HCEC 1CT (cell line): Measurements from ENCODE around the gene PPP1R11.

Source experiments
- DNase-seq: peaks from one replicate; pipeline ENCODE4 v3.0.0-alpha.2; 2017

The PPP1R11 gene

DNA sequence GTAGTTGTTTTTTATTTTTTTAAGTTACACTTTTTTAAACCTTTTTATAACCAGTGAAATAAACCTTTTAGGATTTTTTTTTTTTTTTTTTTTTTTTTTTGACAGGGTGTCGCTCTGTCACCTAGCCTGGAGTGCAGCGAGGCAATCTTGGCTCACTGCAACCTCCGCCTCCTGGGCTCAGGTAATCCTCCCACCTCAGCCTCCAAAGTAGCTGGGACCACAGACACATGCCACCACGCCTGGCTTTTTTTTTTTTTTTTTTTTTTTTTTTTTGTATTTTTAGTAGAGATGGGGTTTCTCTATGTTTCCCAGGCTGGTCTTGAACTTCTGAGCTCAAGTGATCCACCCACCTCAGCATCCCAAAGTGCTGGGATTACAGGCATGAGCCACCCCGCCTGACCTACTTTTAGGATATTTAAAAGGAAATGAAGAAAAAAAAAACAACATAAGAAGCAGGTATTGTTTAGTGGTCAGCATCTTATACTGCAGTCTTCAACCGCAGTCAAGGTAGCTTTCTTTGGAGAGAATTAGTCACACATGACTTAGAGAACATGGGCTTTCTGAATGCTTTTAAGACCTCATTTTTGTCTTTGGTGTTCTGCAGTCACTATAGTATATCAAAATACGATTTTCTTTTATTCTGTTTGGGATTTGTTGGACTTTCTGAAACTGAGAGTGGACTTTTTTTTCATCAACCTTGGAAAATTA is 4.4 kb upstream of the PPP1R11 start:
- no peak for DNase-seq

DNA sequence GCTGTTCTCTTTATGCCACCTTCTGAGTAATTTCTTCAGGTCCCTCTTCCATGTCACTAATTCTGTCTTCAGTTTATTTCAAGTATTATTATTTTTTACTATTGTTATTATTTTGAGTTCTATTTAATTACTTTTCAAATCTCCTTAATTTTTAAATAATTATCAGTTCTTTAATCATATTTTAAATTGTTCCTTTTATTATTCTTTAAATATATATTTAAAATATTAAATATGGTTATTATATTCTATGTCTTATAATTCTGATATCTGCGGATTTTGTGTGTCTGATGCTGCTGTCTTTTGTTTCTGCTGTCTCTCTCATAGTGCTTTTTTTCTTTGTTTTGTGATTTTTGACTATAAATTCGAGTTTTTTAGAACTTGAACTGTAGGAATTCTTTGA is 3.7 kb upstream of the PPP1R11 start:
- DNase-seq, result no peak

DNA sequence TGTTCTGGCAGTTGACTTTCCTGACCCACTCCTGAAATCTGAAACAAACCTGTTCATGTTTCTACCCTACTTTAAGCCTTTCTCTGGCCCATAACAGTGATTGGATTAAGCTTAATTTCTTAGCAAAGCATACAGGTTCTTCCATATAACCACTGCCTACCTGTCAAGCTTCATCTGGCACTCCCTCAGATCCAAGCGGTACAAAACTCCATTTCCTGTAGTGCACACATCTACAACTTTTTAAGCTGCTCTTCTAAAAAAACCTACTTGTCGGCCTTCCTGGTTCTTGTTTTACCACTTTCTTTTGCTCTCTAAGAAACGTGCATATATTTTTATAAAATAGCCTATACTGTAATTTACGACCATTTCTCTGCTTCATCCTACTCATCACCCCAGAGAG is 916 bp upstream of the PPP1R11 start:
- DNase-seq, result no peak

DNA sequence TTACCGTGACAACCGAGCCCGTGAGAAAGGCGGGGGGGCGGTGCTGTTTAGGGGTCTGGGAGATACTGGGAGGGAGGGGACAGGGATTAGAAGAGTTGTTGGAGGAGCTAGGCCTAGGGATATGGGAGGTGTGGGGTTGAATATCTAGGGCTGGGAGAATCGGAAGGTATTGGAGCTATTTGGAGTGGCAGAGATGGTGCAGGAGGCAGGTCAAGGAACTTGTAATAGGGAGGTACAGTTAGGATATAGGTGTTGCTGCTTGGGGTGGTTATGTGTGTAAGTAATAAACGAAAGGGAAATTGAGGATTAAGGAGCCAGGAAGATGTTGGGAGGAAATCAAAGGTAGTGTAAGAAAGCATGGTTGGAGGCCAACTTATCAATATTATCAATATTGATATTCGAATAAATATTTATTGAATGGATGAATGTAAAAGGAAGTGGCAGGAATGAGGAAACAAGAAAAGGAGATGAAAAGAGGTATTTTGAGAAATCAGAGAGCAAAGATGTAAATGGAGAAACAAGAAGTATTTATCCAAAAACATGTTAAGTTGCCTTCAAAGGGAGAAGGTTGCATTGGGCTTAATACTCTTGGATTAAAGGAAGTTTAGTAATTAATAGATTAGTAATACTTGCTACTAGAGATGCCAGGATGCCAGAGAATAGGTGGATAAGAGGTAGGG is 602 bp downstream of the PPP1R11 start:
- DNase-seq, result no peak

DNA sequence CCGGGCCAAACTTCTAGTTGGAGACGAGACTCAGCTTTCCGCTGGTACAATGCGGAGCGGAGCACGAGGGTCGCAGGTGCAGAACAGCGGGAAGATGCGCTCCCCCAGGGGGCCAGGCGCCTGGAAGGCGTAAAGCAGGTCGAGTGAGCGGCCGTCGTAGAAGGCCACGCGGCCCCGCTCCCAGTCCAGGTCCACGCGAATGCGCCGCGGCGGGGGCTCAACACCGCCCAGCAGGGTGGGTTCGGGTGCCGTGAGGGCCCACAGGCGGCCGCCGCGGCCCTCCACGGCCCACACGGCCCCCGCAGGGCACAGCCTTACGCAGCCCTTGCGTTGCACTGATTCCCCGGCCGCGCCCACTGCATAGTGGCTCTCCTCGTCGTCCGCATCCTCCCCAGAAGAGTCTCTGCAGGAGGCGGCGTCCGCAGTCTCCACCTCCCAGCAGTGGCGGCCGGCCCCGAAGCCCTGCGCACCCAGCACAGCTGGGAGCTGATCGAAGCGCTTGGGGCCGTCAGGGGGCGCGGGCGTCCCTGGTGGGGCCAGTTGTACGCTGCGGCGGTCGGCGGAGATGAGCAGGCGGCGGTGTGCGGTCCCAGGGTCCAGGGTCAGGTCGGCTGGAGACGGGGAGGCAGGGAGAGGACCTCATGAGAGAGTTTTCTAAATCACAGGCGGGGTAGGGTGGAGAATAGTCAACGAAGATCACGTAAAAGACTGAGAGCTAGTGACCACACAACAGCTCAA is 4.3 kb downstream of the PPP1R11 start:
- DNase-seq, result no peak

DNA sequence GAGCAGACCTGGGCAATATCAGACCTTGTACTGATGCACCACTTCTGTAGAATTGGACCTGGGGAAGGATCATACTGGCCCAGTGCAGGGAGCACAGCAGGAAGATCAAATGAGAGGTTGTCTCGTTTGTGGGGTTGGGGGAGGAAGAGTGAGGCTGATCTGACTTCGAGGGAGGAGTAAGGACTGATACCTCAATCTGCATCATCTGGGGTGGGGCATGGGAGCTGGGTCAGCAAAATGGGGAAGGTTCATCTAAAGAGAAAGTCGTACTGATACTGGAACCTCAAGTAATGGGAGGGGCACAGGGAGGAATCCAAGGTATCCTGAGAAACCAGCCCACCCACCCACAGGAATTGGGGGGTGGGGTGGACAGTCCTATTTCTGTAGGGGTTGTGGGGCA is 4.9 kb downstream of the PPP1R11 start:
- DNase-seq, result no peak

DNA sequence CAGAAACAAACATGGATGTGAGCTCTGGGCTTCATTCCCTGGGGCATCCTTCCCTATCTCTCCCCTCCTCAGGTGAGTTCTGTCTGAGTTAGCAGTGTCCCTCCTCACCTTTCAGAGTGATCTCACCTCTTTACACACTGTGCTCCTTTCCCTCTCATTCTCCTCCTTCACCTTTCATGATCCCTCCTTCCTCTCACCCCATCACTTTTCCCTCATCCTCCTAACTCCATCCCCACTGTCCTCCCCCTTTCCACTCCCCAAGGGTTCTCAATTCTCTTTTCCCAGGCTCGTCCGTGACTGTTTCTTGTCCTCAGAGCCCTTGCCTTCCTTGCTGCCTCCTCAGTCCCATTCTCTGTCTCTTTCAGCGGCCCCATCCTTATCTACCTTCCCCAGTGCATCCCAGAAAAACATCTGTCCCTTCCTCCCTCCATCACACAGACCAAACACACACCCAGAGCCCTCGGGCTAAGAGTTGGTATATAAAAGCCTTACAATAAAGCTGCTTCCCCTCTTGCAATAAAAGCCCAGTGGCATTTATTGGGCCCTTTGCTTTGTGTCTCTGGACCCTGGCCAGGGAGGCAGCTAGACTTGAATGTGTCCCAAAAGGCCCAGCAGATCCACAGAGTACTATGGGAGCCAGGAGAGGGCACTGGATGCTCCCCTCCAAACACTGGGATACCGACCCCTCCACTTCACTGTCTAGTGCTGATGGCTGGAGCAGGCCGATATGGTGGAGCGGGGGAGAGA is 6.7 kb downstream of the PPP1R11 start:
- no peak for DNase-seq

DNA sequence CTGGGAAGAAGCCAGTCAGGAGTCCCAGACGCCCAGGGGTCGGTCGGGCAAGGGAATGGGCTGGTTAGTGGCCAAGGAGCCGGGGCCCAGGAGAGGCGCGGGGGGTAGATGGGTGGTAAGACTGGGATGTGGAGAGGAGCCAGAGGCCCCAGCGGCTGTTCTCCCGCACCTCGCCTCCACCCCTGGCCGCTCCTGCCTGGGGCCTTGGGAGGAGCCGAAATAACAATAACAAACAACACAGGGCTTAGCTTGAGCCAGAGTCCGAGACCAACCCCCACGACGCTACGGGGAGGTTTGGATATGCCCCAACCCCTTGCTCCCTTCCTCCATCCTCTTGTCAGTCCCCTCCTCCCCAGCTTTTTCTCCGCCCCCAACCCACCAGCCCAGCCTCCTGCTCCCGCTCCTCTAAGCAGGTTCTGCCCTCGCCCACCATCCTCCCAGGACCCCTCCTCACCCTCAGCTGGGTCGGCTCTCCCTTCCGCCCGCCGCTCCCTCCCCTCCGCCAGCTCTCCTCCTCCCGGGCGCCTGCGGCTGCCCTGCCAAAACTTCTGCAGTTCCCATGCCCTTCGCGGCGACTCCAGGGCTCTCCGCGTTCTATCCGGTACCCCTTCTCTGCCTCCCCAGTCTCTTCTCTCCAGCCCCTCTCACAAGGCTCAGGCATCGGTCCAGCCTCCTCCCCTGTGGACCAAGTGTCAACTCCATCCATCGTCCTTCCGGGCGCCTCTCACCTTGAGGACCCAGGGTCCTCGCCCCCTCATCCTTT is 7.5 kb downstream of the PPP1R11 start:
- no peak for DNase-seq

DNA sequence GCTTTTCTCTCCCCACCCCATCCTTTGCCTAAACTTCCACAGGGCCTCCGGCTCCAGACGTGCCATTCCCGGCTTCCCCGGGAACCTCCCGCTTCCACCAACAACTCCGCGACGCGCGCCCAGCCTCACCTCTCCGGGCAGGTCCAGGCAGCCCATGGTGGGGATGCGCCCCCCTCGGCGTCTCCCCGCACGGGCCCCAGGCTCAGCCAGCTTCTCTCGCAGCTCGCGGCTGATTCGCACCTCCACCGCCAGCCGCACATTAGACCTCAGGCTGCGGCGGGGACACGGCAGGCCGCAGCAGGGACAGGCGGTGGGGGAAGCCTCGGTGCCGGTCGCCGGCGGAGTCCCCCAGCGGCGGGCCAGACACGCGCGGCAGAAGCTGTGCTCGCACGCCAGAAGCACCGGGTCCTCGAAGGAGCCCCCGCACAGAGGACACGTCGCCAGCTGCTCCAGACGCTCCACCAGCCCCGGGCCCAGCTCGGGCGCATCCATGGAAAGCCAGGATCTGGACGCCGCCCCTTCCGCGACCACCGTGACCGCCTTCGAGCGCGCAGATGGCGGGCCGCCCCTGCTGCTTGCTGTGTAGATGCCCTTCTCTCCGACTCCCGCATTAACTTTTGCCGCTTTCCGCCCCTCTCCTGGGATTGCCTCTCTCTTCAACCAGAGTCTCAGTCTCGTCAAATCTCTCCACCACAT is 8.2 kb downstream of the PPP1R11 start, which contains the start of gene RNF39:
Gene RNF39 (minus strand): TSS at position 676 of the 696 bp plus-strand sequence. CDS start 184 bp downstream, at position 492.
- no peak for DNase-seq

DNA sequence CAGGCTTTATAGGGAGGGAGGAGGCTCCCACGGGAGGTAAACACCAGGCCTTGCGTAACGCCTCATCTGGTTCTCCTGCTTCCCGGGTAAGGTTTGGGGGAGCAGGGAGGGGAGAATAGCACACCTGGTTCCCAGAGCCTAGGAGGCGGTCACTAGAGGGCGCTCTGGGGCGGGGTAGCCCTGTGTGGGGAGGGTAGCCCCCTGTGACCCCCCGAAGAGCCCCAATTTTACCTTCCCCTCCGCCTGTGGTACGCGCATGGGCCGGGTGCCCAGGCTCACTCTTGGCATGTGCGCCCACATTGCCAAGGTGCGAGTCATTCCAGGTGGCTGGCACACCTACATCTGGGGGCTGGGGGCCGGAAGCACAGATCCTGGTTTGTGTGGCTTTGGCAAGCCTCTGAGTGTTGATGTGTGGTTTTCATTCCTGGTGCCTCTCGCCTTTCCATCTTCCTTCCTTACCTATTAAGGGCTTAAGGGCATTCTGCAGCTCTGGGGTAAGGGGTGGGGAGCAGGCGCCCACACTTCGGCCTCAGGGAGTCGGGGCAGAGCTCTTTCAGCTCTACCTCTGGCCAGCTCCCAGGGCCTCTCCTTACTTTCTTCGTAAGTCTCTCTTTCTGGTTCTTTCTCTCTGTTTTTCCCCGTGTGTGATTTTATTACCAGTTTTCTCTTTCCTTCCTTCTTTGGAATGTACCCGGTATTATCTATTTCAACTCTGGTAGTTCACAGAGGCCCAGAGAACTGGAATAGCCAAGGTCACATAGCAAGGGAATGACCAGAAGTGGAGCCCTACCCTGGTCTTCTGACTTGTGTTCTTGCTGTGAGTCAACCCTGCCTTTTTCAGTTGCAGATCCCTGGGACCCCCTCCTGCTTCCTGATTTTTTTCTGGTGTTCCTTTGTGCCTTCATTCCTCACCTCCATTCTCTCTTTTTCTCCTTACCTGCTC is 9.1 kb downstream of the PPP1R11 start:
- DNase-seq, result no peak

DNA sequence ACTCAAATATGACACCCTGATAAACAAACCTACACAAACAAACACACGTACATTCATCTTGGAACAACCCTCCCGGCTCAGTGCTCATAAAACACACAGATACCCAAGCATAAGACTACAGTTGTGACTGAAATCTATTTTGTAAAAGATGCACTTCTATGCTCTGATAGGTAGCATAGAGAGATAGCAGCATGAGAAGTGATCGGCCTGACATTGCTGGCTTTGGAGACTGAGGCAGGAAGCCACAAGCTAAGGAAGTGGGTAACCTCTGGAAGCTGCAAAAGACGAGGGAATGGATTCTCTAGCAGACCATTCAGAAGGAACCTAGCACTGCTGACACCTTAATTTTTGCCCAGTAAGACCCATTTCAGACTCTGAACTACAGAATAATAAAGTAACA is 10.2 kb downstream of the PPP1R11 start:
- no peak for DNase-seq

DNA sequence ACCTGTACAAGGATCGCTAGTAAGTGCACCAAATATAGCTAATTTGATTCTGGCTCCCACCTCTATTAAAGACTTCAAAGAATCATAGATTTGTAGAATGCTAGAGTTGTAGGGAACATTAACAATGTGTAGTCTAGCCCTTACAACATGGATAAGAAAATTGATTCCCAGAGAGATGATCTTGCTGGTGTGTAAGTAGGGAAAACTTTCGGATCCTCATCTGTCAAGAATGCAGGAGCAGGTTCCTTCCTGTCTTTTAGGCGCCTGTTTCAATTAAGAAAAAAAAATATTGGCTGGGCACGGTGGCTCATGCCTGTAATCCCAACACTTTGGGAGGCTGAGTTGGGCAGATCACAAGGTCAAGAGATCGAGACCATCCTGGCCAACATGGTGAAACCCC is 20.9 kb downstream of the PPP1R11 start:
- no peak for DNase-seq

DNA sequence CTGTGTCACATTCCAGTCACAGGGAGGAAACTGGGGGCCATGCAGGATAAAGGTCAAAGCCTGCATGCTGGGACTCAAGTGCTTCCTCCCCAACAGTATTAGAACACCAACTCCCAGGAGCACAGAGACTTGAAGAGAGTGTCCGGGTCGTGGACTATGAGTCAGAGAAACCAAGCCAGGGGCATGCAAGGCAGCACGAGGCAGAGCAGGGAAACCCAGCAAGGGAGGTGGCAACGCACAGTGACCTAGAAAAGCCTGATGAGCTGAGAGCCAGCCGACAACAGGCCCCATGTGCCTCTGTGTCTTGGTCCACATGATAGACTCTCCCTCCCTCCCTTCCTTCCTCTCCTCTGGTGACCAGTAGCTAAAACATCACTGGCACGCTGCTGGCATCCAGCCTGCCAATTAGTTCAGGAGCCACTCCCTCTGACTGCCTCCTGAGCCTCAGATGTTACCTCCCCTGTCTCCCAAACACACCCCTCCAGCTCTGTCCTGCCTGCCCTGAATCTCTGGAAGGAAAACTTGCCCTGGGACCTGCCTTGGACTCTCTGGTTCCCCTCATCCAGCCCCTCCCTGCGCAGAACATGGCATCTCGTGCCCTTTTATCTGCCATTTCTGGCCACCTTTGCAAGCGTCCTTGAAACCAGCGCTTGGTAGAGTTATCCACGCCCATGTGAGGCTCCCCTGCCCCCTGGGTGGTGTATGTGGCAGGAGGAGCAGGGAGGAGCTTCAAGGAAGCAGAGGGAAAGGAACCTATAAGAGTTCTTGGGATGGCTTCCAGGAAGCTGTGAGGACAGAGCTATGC is 24.8 kb downstream of the PPP1R11 start:
- DNase-seq, result peak; percentile 73

DNA sequence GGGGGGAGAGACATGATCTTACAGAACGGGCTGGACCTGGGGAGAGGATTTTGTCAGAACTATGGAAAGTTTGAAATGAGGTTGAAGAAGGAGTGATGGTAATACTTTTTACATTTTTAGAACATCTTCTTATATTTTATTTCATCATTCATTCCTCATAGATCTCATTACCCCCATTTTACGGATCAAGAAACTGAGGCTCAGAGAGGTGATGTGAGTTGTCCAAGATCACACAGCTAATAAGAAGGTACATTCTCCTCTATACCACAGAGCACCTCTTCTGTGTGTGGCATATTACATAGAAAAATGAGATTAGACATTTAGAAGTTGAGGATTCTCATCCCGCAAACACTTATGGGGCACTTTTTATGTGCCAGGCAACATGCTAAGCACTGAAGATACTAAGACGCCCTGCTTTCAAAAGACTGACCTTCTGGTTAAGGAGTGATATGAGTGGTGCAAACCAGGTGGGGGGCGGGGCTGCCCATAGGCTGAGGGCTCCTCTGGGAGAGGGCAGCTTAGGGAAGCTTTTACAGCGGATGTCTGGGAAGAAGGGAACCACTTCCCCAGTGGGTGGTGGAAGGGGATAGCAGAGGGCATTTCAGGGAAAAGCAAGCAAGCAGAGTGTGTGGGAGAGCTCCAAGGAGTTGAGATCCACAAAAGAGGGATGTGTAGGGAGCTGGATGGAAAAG is 26.0 kb downstream of the PPP1R11 start:
- no peak for DNase-seq

DNA sequence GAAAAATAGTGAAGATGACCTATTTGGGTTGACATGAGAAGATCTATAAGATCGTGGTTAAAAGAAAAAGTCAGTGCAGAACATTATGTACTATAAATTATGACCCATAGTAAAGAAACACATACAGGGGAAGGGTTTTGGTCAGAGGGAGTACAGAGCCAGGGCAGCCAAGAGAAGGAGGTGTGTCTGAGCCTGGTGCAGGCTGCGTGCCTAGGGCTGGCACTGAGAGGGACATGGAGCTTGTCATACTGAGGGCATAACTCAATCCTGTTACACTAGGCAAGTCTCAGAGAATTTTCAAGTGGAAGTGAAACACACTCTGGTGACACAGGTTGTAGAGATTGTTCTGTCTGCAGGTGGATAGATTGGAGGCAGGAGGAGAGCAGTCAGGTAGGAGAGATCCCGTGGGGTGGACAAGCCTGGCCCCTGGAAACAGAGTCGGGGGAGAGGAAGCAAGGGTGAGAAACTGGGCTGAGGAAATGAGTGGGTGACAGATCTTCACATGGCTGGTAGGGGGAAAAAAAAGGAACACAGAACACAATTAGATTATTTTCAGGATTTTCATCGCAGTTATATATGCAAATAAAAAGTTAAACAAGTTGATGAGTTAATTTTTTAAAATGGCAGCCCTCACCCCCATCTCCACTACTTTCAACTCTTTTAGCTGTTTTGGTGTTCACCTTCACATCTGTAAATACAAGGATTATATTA is 27.1 kb downstream of the PPP1R11 start:
- no peak for DNase-seq

DNA sequence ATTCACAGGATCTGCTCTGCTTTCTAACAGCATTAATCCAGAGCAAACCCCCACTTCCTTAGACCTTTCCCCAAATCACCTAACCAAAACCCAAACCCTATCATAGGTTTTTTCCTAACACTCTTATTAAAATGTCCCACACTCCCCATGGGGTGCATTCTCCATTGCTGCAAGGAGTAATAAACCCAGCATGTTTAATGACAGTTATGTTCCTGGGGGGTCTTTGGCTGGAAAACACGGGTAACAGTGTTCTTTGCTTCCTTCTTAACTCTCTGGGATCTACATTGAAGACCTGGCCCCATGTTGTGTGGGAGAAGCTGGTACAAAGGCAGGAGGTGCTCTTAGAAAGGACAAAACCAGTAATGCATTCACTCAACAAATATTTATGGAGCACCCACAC is 29.8 kb downstream of the PPP1R11 start:
- no peak for DNase-seq

DNA sequence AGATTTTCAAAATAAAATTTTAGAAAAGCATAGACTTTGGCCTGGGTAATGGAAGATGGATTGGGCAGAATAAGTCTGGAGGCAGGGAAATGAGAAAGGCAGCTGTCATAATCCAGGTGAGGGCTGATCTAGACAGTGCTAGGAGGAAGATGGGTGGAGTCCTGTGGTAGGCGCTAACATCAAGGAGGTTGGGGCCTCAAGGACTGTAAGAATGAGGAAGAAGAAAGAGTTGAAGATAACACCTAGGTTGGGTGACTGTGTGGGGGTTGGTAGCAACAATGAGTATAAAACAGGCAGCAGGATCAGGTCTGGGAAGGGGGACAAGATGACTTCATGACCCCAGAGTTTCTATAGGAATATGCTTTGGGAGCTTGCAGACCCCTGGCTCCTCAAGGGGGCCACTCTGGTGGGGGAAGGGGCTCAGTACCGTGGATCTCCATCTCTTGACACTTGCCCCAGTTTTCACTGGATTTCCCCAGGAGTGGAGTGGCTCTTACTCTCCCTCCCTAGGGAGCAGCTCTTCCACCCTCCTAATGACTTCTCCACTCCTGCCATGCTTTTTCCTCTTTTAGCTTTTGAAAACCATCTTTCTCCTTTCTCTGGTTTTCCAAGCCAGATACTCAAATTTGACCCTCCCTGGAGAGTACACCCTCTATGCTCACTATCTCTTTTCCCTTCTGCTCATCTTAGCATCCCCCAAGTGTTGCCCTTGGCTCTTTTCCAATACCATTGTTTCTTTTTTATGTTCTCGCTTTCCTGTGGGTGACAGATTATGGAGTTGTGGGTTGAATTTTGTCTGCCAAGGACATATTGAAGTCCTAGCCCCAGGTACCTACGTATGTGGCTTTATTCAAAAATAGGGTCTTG is 31.1 kb downstream of the PPP1R11 start:
- no peak for DNase-seq
